Measurements from ENCODE around the gene METTL17. TPM values are rescaled to one million over a fixed set of nuclear protein-coding genes. Genes with fewer than 3 reads are reported as not detected.
"Not testable (repeated sequence)": the region's sequence is repeated elsewhere in the genome, so short reads cannot be mapped to it uniquely, and the experiment has no call there.

METTL17 gene
- total RNA-seq, 1 experiment from 2014 or later = 39.6 TPM

- DNase-seq (ENCODE audit: low read depth, low spot score); CTCF ChIA-PET; H3K9me3 ChIP-seq (ENCODE audit: control insufficient read depth, insufficient read depth, low read depth, low read length); H3K36me3 ChIP-seq (ENCODE audit: control insufficient read depth, insufficient read depth, low read length); BruUV-seq (replicated peaks); H3K4me1 ChIP-seq (ENCODE audit: control insufficient read depth, insufficient read depth, low read length); H3K27ac ChIP-seq (ENCODE audit: low read length); ATAC-seq; intact Hi-C loops (cut with micrococcal nuclease; ENCODE audit: unreplicated experiment); H3K4me3 ChIP-seq (ENCODE audit: low read depth in 2 of 2, low read length in 2 of 2); POLR2A ChIA-PET; H3K27me3 ChIP-seq (ENCODE audit: control insufficient read depth, insufficient read depth, low read length); in situ Hi-C loops (cut with HindIII; ENCODE audit: low pct_unique_long_range_greater_than_20kb, low sequenced_read_pairs): not testable (repeated sequence)
Measured at GRCh38 chr14:20955538-20955873, 34.3 kb upstream of the METTL17 start.

GRCh38 chr14:20956376-20956976 is 33.3 kb upstream of the METTL17 start:
- no peak for TF ChIP-seq SIN3A (IDR thresholded peaks at IDR 0.05; ENCODE audit: borderline replicate concordance, insufficient read depth, low read depth, low read length)
- no peak for TF ChIP-seq REST (IDR thresholded peaks at IDR 0.05; ENCODE audit: insufficient read depth in 1 of 2, low read depth in 2 of 2, low read length in 1 of 2)
- TF ChIP-seq CTCF (IDR thresholded peaks at IDR 0.05) = no peak
- no peak for TF ChIP-seq TCF7L2 (IDR thresholded peaks at IDR 0.05; ENCODE audit: low read depth, low read length)
- no peak for TF ChIP-seq POLR2AphosphoS5 (IDR thresholded peaks at IDR 0.05; ENCODE audit: low read depth, low read length)
- no TSS peak for BruUV-seq (replicated peaks)
- in situ Hi-C loops (cut with HindIII; ENCODE audit: low pct_unique_long_range_greater_than_20kb, low sequenced_read_pairs) (no loop called here), intact Hi-C loops (cut with micrococcal nuclease; ENCODE audit: unreplicated experiment) (no loop called here)
- no peaks in the 10 kb centered on the region for H3K9me3 ChIP-seq (ENCODE audit: control insufficient read depth, insufficient read depth, low read depth, low read length)
- peaks cover 6% of the 10 kb centered on the region for H3K27me3 ChIP-seq (ENCODE audit: control insufficient read depth, insufficient read depth, low read length)
- ATAC-seq (no peak), DNase-seq (ENCODE audit: low read depth, low spot score) (no peak)
- no peak overlapping the region for H3K4me3 ChIP-seq (ENCODE audit: low read depth in 2 of 2, low read length in 2 of 2)
- ChIA-PET CTCF (no interaction called here), POLR2A (no interaction called here)
- no peaks in the 10 kb centered on the region for H3K4me1 ChIP-seq (ENCODE audit: control insufficient read depth, insufficient read depth, low read length)
- no peaks in the 10 kb centered on the region for H3K36me3 ChIP-seq (ENCODE audit: control insufficient read depth, insufficient read depth, low read length)
- H3K27ac ChIP-seq (ENCODE audit: low read length) = no peak overlapping the region

GRCh38 chr14:20958946-20959345 is 30.8 kb upstream of the METTL17 start:
- in situ Hi-C loops (cut with HindIII; ENCODE audit: low pct_unique_long_range_greater_than_20kb, low sequenced_read_pairs); DNase-seq (ENCODE audit: low read depth, low spot score); H3K27ac ChIP-seq (ENCODE audit: low read length); ATAC-seq; H3K9me3 ChIP-seq (ENCODE audit: control insufficient read depth, insufficient read depth, low read depth, low read length); H3K36me3 ChIP-seq (ENCODE audit: control insufficient read depth, insufficient read depth, low read length); CTCF ChIA-PET; intact Hi-C loops (cut with micrococcal nuclease; ENCODE audit: unreplicated experiment); H3K4me3 ChIP-seq (ENCODE audit: low read depth in 2 of 2, low read length in 2 of 2); POLR2A ChIA-PET; H3K27me3 ChIP-seq (ENCODE audit: control insufficient read depth, insufficient read depth, low read length); BruUV-seq (replicated peaks); H3K4me1 ChIP-seq (ENCODE audit: control insufficient read depth, insufficient read depth, low read length): not testable (repeated sequence)

All from Panc1 (cell line).